ENCODE results near the gene CDC42EP5.

DNA sequence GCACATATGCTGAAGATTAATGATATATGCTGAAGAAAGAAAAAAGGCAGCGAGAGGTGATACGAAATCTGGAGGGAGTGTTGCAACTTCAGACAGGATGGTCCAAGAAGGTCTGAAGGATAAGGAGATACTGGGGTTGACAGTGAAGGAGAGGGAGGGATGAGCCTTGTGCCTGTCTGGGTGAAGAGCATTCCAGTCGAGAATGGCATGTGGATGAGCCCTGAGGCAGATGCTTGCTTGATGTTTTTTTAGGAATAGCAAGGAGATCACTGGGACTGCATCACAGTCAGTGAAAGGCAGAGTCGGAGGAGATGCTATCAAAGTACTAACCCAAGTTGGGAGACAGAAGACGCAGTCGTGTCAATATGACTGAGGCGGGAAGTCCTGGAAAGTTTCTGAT is 16.2 kb upstream of the CDC42EP5 start:
- TF ChIP-seq, protein P1, sequence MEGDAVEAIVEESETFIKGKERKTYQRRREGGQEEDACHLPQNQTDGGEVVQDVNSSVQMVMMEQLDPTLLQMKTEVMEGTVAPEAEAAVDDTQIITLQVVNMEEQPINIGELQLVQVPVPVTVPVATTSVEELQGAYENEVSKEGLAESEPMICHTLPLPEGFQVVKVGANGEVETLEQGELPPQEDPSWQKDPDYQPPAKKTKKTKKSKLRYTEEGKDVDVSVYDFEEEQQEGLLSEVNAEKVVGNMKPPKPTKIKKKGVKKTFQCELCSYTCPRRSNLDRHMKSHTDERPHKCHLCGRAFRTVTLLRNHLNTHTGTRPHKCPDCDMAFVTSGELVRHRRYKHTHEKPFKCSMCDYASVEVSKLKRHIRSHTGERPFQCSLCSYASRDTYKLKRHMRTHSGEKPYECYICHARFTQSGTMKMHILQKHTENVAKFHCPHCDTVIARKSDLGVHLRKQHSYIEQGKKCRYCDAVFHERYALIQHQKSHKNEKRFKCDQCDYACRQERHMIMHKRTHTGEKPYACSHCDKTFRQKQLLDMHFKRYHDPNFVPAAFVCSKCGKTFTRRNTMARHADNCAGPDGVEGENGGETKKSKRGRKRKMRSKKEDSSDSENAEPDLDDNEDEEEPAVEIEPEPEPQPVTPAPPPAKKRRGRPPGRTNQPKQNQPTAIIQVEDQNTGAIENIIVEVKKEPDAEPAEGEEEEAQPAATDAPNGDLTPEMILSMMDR (IDR thresholded peaks at IDR 0.05), result no peak
- TF ChIP-seq POLR2A (IDR thresholded peaks at IDR 0.05), result no peak
